ENCODE data around the gene LY6G6D. TPM values are rescaled to one million over a fixed set of nuclear protein-coding genes. Genes with fewer than 3 reads are reported as not detected.

The LY6G6D gene
- total and polyA plus RNA-seq, 2 of the 13 experiments (the other 11 are each of a cell fraction or from before 2014, with no cell fraction given): not detected

DNA sequence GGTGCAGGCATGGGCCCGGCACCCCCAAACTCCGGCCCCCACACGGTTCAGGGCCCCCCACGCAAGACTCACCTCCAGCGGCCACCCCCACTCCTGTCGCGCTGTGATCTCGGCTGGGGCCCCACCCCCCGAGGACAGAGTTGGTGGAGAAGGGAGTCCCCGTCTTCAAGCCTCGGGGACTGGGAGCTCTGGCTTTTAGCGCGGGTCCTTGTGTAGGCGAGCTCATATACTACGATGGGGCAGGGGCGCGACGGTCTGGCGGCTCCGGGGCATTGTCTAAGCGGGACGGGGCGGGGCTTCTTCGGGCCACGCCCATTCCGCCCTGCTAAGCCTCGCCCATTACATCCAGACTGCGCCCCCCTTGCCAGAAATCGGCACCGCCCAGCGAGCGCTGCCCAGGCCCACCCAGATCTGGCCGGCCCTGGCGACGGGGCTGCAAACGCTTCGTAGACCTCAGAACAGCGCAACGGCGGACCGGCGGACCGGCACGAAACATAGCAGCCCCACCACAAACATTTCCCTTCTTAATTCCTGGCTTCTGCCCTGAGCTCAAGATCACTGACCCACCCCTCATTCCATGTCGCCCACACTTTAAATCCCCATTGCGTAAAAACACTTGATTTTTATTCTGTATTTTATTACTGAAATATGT lies 15.0 kb downstream of the LY6G6D start (continued):
- TF ChIP-seq POLR2AphosphoS2 (IDR thresholded peaks at IDR 0.05; ENCODE audit: low read depth, low read length) (no peak; the same call in 1 of the 2 replicates), HNRNPK (IDR thresholded peaks at IDR 0.05; ENCODE audit: low read depth, low read length, poor library complexity, severe bottlenecking) (peak; percentile 87), SIX1 (CRISPR knock-in tag; IDR thresholded peaks at IDR 0.05; ENCODE audit: borderline replicate concordance) (no peak), XBP1 (CRISPR knock-in tag; IDR thresholded peaks at IDR 0.05) (no peak), ZNF451 (CRISPR knock-in tag; IDR thresholded peaks at IDR 0.05) (0 out of 2 replicates have a peak, but pooled peaks have one; percentile 18), REXO4 (CRISPR knock-in tag; IDR thresholded peaks at IDR 0.05; ENCODE audit: borderline replicate concordance) (no peak), ZNF678 (CRISPR knock-in tag; IDR thresholded peaks at IDR 0.05) (no peak), ZNF775 (CRISPR knock-in tag; IDR thresholded peaks at IDR 0.05; ENCODE audit: borderline replicate concordance) (no peak), NPAS2 (CRISPR knock-in tag; IDR thresholded peaks at IDR 0.05; ENCODE audit: borderline replicate concordance) (no peak), ZSCAN20 (CRISPR knock-in tag; IDR thresholded peaks at IDR 0.05; ENCODE audit: borderline replicate concordance) (peak; percentile 20; the same call in 1 of the 2 replicates), ISL2 (CRISPR knock-in tag; IDR thresholded peaks at IDR 0.05) (0 out of 2 replicates have a peak, but pooled peaks have one; percentile 15), POLR2A (IDR thresholded peaks at IDR 0.05; ENCODE audit: insufficient read depth in 1 of 2, low read depth in 2 of 2, low read length in 2 of 2) (no peak; a peak in 1 of 4 replicates), ZNF326 (CRISPR knock-in tag; IDR thresholded peaks at IDR 0.05; ENCODE audit: borderline replicate concordance) (no peak), SP1 (IDR thresholded peaks at IDR 0.05) (no peak), SP1 (CRISPR knock-in tag; IDR thresholded peaks at IDR 0.05) (peak; percentile 71)
- TF ChIP-seq, protein P1, sequence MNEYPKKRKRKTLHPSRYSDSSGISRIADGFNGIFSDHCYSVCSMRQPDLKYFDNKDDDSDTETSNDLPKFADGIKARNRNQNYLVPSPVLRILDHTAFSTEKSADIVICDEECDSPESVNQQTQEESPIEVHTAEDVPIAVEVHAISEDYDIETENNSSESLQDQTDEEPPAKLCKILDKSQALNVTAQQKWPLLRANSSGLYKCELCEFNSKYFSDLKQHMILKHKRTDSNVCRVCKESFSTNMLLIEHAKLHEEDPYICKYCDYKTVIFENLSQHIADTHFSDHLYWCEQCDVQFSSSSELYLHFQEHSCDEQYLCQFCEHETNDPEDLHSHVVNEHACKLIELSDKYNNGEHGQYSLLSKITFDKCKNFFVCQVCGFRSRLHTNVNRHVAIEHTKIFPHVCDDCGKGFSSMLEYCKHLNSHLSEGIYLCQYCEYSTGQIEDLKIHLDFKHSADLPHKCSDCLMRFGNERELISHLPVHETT (CRISPR knock-in tag; conservative IDR thresholded peaks at IDR 0.05): no peak
- TF ChIP-seq, protein P2, sequence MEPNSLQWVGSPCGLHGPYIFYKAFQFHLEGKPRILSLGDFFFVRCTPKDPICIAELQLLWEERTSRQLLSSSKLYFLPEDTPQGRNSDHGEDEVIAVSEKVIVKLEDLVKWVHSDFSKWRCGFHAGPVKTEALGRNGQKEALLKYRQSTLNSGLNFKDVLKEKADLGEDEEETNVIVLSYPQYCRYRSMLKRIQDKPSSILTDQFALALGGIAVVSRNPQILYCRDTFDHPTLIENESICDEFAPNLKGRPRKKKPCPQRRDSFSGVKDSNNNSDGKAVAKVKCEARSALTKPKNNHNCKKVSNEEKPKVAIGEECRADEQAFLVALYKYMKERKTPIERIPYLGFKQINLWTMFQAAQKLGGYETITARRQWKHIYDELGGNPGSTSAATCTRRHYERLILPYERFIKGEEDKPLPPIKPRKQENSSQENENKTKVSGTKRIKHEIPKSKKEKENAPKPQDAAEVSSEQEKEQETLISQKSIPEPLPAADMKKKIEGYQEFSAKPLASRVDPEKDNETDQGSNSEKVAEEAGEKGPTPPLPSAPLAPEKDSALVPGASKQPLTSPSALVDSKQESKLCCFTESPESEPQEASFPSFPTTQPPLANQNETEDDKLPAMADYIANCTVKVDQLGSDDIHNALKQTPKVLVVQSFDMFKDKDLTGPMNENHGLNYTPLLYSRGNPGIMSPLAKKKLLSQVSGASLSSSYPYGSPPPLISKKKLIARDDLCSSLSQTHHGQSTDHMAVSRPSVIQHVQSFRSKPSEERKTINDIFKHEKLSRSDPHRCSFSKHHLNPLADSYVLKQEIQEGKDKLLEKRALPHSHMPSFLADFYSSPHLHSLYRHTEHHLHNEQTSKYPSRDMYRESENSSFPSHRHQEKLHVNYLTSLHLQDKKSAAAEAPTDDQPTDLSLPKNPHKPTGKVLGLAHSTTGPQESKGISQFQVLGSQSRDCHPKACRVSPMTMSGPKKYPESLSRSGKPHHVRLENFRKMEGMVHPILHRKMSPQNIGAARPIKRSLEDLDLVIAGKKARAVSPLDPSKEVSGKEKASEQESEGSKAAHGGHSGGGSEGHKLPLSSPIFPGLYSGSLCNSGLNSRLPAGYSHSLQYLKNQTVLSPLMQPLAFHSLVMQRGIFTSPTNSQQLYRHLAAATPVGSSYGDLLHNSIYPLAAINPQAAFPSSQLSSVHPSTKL (CRISPR knock-in tag; IDR thresholded peaks at IDR 0.05): no peak
- TF ChIP-seq, protein P3, sequence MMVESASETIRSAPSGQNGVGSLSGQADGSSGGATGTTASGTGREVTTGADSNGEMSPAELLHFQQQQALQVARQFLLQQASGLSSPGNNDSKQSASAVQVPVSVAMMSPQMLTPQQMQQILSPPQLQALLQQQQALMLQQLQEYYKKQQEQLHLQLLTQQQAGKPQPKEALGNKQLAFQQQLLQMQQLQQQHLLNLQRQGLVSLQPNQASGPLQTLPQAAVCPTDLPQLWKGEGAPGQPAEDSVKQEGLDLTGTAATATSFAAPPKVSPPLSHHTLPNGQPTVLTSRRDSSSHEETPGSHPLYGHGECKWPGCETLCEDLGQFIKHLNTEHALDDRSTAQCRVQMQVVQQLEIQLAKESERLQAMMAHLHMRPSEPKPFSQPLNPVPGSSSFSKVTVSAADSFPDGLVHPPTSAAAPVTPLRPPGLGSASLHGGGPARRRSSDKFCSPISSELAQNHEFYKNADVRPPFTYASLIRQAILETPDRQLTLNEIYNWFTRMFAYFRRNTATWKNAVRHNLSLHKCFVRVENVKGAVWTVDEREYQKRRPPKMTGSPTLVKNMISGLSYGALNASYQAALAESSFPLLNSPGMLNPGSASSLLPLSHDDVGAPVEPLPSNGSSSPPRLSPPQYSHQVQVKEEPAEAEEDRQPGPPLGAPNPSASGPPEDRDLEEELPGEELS (CRISPR knock-in tag; IDR thresholded peaks at IDR 0.05): 0 out of 2 replicates have a peak, but pooled peaks have one; percentile 11
- TF ChIP-seq, protein P4, sequence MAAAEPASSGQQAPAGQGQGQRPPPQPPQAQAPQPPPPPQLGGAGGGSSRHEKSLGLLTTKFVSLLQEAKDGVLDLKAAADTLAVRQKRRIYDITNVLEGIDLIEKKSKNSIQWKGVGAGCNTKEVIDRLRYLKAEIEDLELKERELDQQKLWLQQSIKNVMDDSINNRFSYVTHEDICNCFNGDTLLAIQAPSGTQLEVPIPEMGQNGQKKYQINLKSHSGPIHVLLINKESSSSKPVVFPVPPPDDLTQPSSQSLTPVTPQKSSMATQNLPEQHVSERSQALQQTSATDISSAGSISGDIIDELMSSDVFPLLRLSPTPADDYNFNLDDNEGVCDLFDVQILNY (CRISPR knock-in tag; conservative IDR thresholded peaks at IDR 0.05): no peak
- TF ChIP-seq, protein P5, sequence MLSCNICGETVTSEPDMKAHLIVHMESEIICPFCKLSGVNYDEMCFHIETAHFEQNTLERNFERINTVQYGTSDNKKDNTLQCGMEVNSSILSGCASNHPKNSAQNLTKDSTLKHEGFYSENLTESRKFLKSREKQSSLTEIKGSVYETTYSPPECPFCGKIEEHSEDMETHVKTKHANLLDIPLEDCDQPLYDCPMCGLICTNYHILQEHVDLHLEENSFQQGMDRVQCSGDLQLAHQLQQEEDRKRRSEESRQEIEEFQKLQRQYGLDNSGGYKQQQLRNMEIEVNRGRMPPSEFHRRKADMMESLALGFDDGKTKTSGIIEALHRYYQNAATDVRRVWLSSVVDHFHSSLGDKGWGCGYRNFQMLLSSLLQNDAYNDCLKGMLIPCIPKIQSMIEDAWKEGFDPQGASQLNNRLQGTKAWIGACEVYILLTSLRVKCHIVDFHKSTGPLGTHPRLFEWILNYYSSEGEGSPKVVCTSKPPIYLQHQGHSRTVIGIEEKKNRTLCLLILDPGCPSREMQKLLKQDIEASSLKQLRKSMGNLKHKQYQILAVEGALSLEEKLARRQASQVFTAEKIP (CRISPR knock-in tag; IDR thresholded peaks at IDR 0.05; ENCODE audit: borderline replicate concordance): no peak

Data from HepG2 (cell line).